Activated B cell treated with CpG ODN at 0.5 μM for 24 hours (primary cell): ENCODE measurements around the gene VAV1. TPM values are rescaled to one million over a fixed set of nuclear protein-coding genes. Genes with fewer than 3 reads are reported as not detected.

Experiments used
- ATAC-seq: fragments of 200-7000 bp; cut with Tn5 transposase; one replicate; pipeline ENCODE4 v1.10.0; 2021; ENCODE audit warnings: low read depth, mild to moderate bottlenecking, moderate library complexity
- CTCF ChIA-PET: fragments of 350-600 bp; sonication (Branson Sonifier 250); formaldehyde crosslinking; loops from one replicate; lab custom pipeline; 2021; ENCODE audit warnings: antibody characterized with exemption; lab: Charles Lee
- POLR2A ChIA-PET: fragments of 350-600 bp; sonication (Branson Sonifier 250); formaldehyde crosslinking; loops from one replicate; lab custom pipeline; 2021; ENCODE audit warnings: antibody characterized with exemption; lab: Charles Lee
- DNase-seq: peaks from one replicate; pipeline ENCODE4 v3.0.0; 2022
- H3K27ac Mint-ChIP-seq: one replicate; pipeline ENCODE4 v1.8.0; 2020; ENCODE audit warnings: mixed read lengths
- H3K27me3 Mint-ChIP-seq: one replicate; pipeline ENCODE4 v1.8.0; 2021; ENCODE audit warnings: mixed read lengths
- H3K36me3 Mint-ChIP-seq: one replicate; pipeline ENCODE4 v1.8.0; 2021; ENCODE audit warnings: low read depth, mixed read lengths
- H3K4me1 Mint-ChIP-seq: one replicate; pipeline ENCODE4 v1.8.0; 2021; ENCODE audit warnings: mixed read lengths
- H3K4me3 Mint-ChIP-seq: one replicate; pipeline ENCODE4 v1.8.0; 2020; ENCODE audit warnings: mild to moderate bottlenecking, mixed read lengths
- H3K9me3 Mint-ChIP-seq: one replicate; pipeline ENCODE4 v1.8.0; 2020; ENCODE audit warnings: mixed read lengths
- CTCF ChIP-seq: fragments of 200-600 bp; IDR thresholded peaks from one replicate; pipeline ENCODE4 v1.8.0; 2022; ENCODE audit warnings: antibody characterized with exemption, mild to moderate bottlenecking
- intact Hi-C: fragments of 100-400 bp; cut with micrococcal nuclease; formaldehyde crosslinking; loops from one replicate; pipeline ENCODE4 v1.15.1; 2024
- total RNA-seq: library from RNA; stranded (reverse); gene quantifications from 2 replicates; pipeline ENCODE4 v1.2.3, GENCODE V29; 2022

The VAV1 gene
- total RNA-seq, 1 donor from 2014 or later: 121 TPM

- no peaks in the 10 kb centered on the region for H3K36me3 Mint-ChIP-seq
- ChIA-PET CTCF (interaction anchor here (1.5 kb wide), 1 partner anchor 27 kb away, joined by 4 read pairs; no protein-coding TSS in a partner anchor), POLR2A (no interaction called here)
- no peak for TF ChIP-seq CTCF
- H3K4me3 Mint-ChIP-seq: no peak overlapping the region
- H3K9me3 Mint-ChIP-seq: peaks cover 16% of the 10 kb centered on the region
- no peak overlapping the region for H3K27ac Mint-ChIP-seq
- peaks cover 21% of the 10 kb centered on the region for H3K27me3 Mint-ChIP-seq
- no peak for ATAC-seq
- peaks cover 13% of the 10 kb centered on the region for H3K4me1 Mint-ChIP-seq
- intact Hi-C loops: no loop called here
- no peak for DNase-seq
Measured at GRCh38 chr19:6890401-6890913, 117.9 kb downstream of the VAV1 start.

GRCh38 chr19:6890938-6891337 is 118.4 kb downstream of the VAV1 start:
- CTCF ChIA-PET: interaction anchor here (1.5 kb wide), 1 partner anchor 27 kb away, joined by 4 read pairs; no protein-coding TSS in a partner anchor
- no peak for ATAC-seq
- Mint-ChIP-seq H3K36me3 (no peaks in the 10 kb centered on the region), H3K4me3 (no peak overlapping the region), H3K27ac (no peak overlapping the region), H3K27me3 (peaks cover 21% of the 10 kb centered on the region), H3K9me3 (peaks cover 17% of the 10 kb centered on the region), H3K4me1 (peaks cover 13% of the 10 kb centered on the region)
- POLR2A ChIA-PET: interaction anchor here (0.6 kb wide), 1 partner anchor 162 kb away, joined by 3 read pairs; no protein-coding TSS in a partner anchor
- no peak for TF ChIP-seq CTCF
- DNase-seq: no peak
- intact Hi-C loops: no loop called here

GRCh38 chr19:6891761-6892385 is 119.4 kb downstream of the VAV1 start:
- POLR2A ChIA-PET: interaction anchor here (0.6 kb wide), 1 partner anchor 19 kb away, joined by 6 read pairs; no protein-coding TSS in a partner anchor
- peaks cover 18% of the 10 kb centered on the region for H3K9me3 Mint-ChIP-seq
- H3K36me3 Mint-ChIP-seq: no peaks in the 10 kb centered on the region
- CTCF ChIA-PET: no interaction called here
- ATAC-seq (peak; percentile 31), DNase-seq (no peak)
- peak overlapping the region; percentile 17 for H3K4me3 Mint-ChIP-seq
- TF ChIP-seq CTCF: no peak
- H3K4me1 Mint-ChIP-seq: peaks cover 13% of the 10 kb centered on the region
- peaks cover 19% of the 10 kb centered on the region for H3K27me3 Mint-ChIP-seq
- no peak overlapping the region for H3K27ac Mint-ChIP-seq
- intact Hi-C loops: no loop called here

- Mint-ChIP-seq H3K27me3 (peaks cover 6% of the 10 kb centered on the region), H3K36me3 (no peaks in the 10 kb centered on the region), H3K4me3 (no peak overlapping the region), H3K4me1 (peaks cover 13% of the 10 kb centered on the region), H3K27ac (no peak overlapping the region), H3K9me3 (peaks cover 13% of the 10 kb centered on the region)
- ChIA-PET CTCF (no interaction called here), POLR2A (no interaction called here)
- no peak for ATAC-seq
- no peak for DNase-seq
- TF ChIP-seq CTCF: no peak
- intact Hi-C loops: no loop called here
Measured at GRCh38 chr19:6894313-6894712, 121.8 kb downstream of the VAV1 start.

GRCh38 chr19:6903446-6903845 is 130.9 kb downstream of the VAV1 start:
- Mint-ChIP-seq H3K36me3 (no peaks in the 10 kb centered on the region), H3K4me1 (no peaks in the 10 kb centered on the region), H3K27me3 (peaks cover 9% of the 10 kb centered on the region), H3K27ac (no peak overlapping the region), H3K9me3 (peaks cover 24% of the 10 kb centered on the region), H3K4me3 (no peak overlapping the region)
- ChIA-PET POLR2A (no interaction called here), CTCF (no interaction called here)
- intact Hi-C loops: no loop called here
- no peak for TF ChIP-seq CTCF
- ATAC-seq: no peak
- no peak for DNase-seq
